Measurements from ENCODE around the gene SIRT7.

SIRT7 gene

GRCh38 chr17:81912441-81913309 is 5.3 kb downstream of the SIRT7 start:
- Histone ChIP-seq H3K27ac (ENCODE audit: low read length) (no peak overlapping the region), H3K27me3 (ENCODE audit: low read depth, low read length) (no peaks in the 10 kb centered on the region), H3K36me3 (ENCODE audit: control insufficient read depth in 1 of 2, insufficient read depth in 2 of 2, low read length in 2 of 2) (peaks cover 24 to 43% of the 10 kb centered on the region in 2 donors), H3K4me1 (ENCODE audit: control insufficient read depth in 1 of 2, insufficient read depth in 2 of 2, low read length in 2 of 2) (peaks cover 8 to 30% of the 10 kb centered on the region in 2 donors), H3K4me3 (ENCODE audit: low read depth in 1 of 2, low read length in 2 of 2) (no peak overlapping the region), H3K9me3 (ENCODE audit: control insufficient read depth in 1 of 2, low read length in 2 of 2) (no peaks in the 10 kb centered on the region)

- Histone ChIP-seq H3K4me1 (ENCODE audit: control insufficient read depth in 1 of 2, insufficient read depth in 2 of 2, low read length in 2 of 2) (peaks cover 4 to 25% of the 10 kb centered on the region in 2 donors), H3K27me3 (ENCODE audit: low read depth, low read length) (no peaks in the 10 kb centered on the region), H3K36me3 (ENCODE audit: control insufficient read depth in 1 of 2, insufficient read depth in 2 of 2, low read length in 2 of 2) (peaks cover 24 to 48% of the 10 kb centered on the region in 2 donors), H3K4me3 (ENCODE audit: low read depth in 1 of 2, low read length in 2 of 2) (peak overlapping the region in 1 of 2 donors; percentile 47), H3K9me3 (ENCODE audit: control insufficient read depth in 1 of 2, low read length in 2 of 2) (no peaks in the 10 kb centered on the region), H3K27ac (ENCODE audit: low read length) (no peak overlapping the region)
Observed at GRCh38 chr17:81911969-81912368, 6.0 kb downstream of the SIRT7 start.

- H3K36me3 ChIP-seq (ENCODE audit: control insufficient read depth in 1 of 2, insufficient read depth in 2 of 2, low read length in 2 of 2): peaks cover 25 to 52% of the 10 kb centered on the region in 2 donors
Observed at GRCh38 chr17:81911277-81911961, 6.6 kb downstream of the SIRT7 start, which contains the start of gene PCYT2. Gene PCYT2 (minus strand): TSS chr17:81911399. CDS start chr17:81911355, 44 bp downstream.

GRCh38 chr17:81910840-81911276 is 7.1 kb downstream of the SIRT7 start:
- Histone ChIP-seq H3K9me3 (ENCODE audit: control insufficient read depth in 1 of 2, low read length in 2 of 2) (no peaks in the 10 kb centered on the region), H3K27me3 (ENCODE audit: low read depth, low read length) (no peaks in the 10 kb centered on the region), H3K4me3 (ENCODE audit: low read depth in 1 of 2, low read length in 2 of 2) (peak overlapping the region; percentile 67 to 84), H3K4me1 (ENCODE audit: control insufficient read depth in 1 of 2, insufficient read depth in 2 of 2, low read length in 2 of 2) (peaks cover 0 to 14% of the 10 kb centered on the region in 2 donors), H3K36me3 (ENCODE audit: control insufficient read depth in 1 of 2, insufficient read depth in 2 of 2, low read length in 2 of 2) (peaks cover 28 to 54% of the 10 kb centered on the region in 2 donors), H3K27ac (ENCODE audit: low read length) (peak overlapping the region; percentile 29)

More at GRCh38 chr17:81911277-81911961, 6.6 kb downstream of the SIRT7 start, which contains the start of gene PCYT2:
- Histone ChIP-seq H3K9me3 (ENCODE audit: control insufficient read depth in 1 of 2, low read length in 2 of 2) (no peaks in the 10 kb centered on the region), H3K27ac (ENCODE audit: low read length) (peak within 1 kb of the TSS; percentile 29), H3K4me3 (ENCODE audit: low read depth in 1 of 2, low read length in 2 of 2) (peak within 1 kb of the TSS; percentile 67 to 84), H3K4me1 (ENCODE audit: control insufficient read depth in 1 of 2, insufficient read depth in 2 of 2, low read length in 2 of 2) (peaks cover 0 to 19% of the 10 kb centered on the region in 2 donors), H3K27me3 (ENCODE audit: low read depth, low read length) (no peaks in the 10 kb centered on the region)

- Histone ChIP-seq H3K9me3 (ENCODE audit: control insufficient read depth in 1 of 2, low read length in 2 of 2) (no peaks in the 10 kb centered on the region), H3K4me3 (ENCODE audit: low read depth in 1 of 2, low read length in 2 of 2) (peak overlapping the region; percentile 67 to 84), H3K36me3 (ENCODE audit: control insufficient read depth in 1 of 2, insufficient read depth in 2 of 2, low read length in 2 of 2) (peaks cover 21 to 48% of the 10 kb centered on the region in 2 donors), H3K27me3 (ENCODE audit: low read depth, low read length) (no peaks in the 10 kb centered on the region), H3K4me1 (ENCODE audit: control insufficient read depth in 1 of 2, insufficient read depth in 2 of 2, low read length in 2 of 2) (peaks cover 0 to 13% of the 10 kb centered on the region in 2 donors), H3K27ac (ENCODE audit: low read length) (peak overlapping the region; percentile 29)
Observed at GRCh38 chr17:81909966-81910839, 7.8 kb downstream of the SIRT7 start.

DNA sequence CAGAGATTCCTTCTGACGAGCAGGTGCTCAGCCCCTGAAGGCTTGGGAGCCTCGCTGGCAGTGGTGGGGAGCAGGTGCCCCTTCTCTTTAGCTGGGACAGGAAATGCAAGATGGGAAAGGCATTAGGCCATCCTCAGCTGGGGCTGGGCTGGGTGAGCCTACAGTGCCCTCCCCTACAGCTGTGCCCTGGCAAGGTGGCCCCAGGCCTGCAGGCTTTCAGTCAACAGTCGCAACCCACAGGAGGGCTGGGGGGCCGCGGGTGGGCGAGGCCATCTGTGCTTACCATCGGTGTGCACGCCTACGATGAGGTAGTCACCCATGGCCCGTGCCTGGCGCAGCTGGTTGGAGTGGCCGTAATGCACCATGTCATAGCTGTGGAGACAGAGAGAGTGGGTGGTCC is 8.7 kb downstream of the SIRT7 start:
- no peaks in the 10 kb centered on the region for H3K27me3 ChIP-seq (ENCODE audit: low read depth, low read length)
- H3K9me3 ChIP-seq (ENCODE audit: control insufficient read depth in 1 of 2, low read length in 2 of 2): no peaks in the 10 kb centered on the region
- H3K36me3 ChIP-seq (ENCODE audit: control insufficient read depth in 1 of 2, insufficient read depth in 2 of 2, low read length in 2 of 2): peaks cover 15 to 39% of the 10 kb centered on the region in 2 donors
- peaks cover 0 to 13% of the 10 kb centered on the region in 2 donors for H3K4me1 ChIP-seq (ENCODE audit: control insufficient read depth in 1 of 2, insufficient read depth in 2 of 2, low read length in 2 of 2)
- H3K27ac ChIP-seq (ENCODE audit: low read length): no peak overlapping the region
- no peak overlapping the region for H3K4me3 ChIP-seq (ENCODE audit: low read depth in 1 of 2, low read length in 2 of 2)

DNA sequence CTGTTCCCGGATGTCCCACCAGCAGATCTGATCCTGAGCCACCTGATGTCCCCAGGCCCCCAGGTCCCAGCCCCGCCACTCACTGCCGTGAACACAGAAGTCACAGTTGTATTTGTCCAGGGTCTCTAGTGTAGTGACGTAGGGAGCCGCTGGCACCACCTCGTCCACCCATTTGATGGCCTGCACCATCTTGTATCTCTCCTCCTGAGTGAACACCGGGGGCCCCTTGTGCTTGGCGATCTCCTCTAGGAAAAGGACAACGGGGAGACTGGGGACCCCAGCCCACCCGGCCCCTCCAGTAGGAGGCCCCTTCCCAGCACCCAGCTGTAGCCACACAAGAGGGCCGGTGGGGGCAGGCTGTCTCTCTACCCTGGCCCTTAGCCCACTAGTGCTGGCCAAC is 9.2 kb downstream of the SIRT7 start:
- no peaks in the 10 kb centered on the region for H3K27me3 ChIP-seq (ENCODE audit: low read depth, low read length)
- H3K9me3 ChIP-seq (ENCODE audit: control insufficient read depth in 1 of 2, low read length in 2 of 2): no peaks in the 10 kb centered on the region
- peaks cover 0 to 13% of the 10 kb centered on the region in 2 donors for H3K4me1 ChIP-seq (ENCODE audit: control insufficient read depth in 1 of 2, insufficient read depth in 2 of 2, low read length in 2 of 2)
- H3K27ac ChIP-seq (ENCODE audit: low read length): no peak overlapping the region
- no peak overlapping the region for H3K4me3 ChIP-seq (ENCODE audit: low read depth in 1 of 2, low read length in 2 of 2)
- peaks cover 11 to 34% of the 10 kb centered on the region in 2 donors for H3K36me3 ChIP-seq (ENCODE audit: control insufficient read depth in 1 of 2, insufficient read depth in 2 of 2, low read length in 2 of 2)

DNA sequence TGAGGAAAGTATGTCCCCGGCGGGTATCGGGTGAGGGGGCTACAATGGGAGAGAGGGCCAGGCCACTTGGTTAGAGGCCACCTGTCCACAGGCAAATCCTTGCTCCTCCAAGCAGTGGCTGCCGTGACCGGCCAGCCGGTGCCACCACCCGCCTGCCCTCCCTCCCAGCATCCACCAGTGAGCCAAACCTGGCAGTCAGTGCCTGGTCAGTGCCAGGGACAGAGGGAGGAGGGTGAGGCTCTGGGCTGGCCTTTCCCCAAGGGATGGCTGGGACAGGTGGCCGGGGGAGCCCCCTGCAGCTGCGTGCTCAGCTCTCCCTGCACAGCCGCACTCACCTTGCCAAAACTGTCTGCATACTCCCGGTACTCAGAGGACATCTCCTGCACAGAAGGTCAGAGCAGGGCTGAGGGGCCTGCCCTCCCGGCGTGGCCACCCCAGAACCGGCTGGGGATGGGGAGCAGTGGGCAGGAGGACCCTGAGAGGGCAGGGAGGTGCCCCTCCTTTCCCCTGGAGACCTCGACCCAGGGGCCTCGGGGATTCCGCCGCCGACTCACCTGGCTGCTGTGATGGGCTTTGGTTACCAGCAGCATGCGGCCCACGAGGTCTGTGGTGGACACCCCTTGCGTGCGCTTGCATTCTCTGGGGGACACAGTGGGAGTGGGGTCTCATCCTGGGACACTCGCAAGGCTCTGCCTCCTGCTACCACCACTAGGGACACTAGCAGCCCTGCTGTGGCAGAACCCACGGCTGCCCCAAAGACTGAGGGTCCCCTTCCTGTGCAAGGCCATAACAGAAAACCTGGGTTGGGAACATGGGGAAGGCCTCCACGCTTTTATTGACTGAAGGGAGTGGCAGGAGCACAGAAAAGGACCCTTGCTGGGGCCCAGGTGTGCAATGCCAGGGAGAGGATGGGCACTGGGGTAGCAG is 10.5 kb downstream of the SIRT7 start:
- Histone ChIP-seq H3K4me1 (ENCODE audit: control insufficient read depth in 1 of 2, insufficient read depth in 2 of 2, low read length in 2 of 2) (peaks cover 0 to 18% of the 10 kb centered on the region in 2 donors), H3K36me3 (ENCODE audit: control insufficient read depth in 1 of 2, insufficient read depth in 2 of 2, low read length in 2 of 2) (peaks cover 4 to 21% of the 10 kb centered on the region in 2 donors), H3K27ac (ENCODE audit: low read length) (no peak overlapping the region)

DNA sequence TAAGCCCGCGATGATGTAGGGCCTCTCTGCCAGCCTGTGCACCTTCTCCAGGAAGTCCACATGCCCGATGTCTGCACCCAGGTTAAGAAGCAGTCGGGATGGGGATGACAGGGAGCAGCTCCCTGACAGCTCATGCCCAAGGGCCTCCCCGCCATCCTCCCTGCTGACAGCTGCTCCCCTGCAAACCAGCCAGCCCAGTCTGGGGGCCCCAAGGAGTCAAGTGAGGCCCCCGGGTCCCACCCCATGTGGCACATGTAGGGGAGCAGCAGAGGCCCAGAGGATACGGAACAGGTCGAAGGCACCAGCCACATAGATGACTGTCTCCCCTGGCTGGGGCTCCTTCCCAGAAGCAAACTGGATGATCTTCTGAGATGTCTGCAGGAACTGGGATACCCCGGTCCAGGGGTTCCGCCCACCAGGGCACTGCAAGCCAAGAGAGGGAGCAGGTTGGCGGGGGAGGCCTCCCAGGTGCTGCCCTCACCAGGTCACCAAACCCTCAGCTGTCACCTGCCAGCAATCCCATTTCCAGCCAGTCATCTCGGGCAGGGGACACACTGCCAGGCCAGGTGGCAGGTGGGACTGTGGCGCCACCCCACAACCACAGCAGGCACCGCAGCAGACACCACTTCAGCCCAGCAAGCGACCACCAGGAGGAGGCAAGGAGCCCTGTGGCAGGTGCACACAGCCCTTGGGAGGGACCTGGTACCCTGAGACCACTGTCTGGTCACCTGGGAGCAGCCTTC is 11.3 kb downstream of the SIRT7 start:
- Histone ChIP-seq H3K27ac (ENCODE audit: low read length) (no peak overlapping the region), H3K9me3 (ENCODE audit: control insufficient read depth in 1 of 2, low read length in 2 of 2) (no peaks in the 10 kb centered on the region), H3K36me3 (ENCODE audit: control insufficient read depth in 1 of 2, insufficient read depth in 2 of 2, low read length in 2 of 2) (peaks cover 4 to 18% of the 10 kb centered on the region in 2 donors), H3K4me1 (ENCODE audit: control insufficient read depth in 1 of 2, insufficient read depth in 2 of 2, low read length in 2 of 2) (peaks cover 0 to 24% of the 10 kb centered on the region in 2 donors), H3K4me3 (ENCODE audit: low read depth in 1 of 2, low read length in 2 of 2) (no peak overlapping the region), H3K27me3 (ENCODE audit: low read depth, low read length) (no peaks in the 10 kb centered on the region)

More for the DNA sequence above, 10.5 kb downstream of the SIRT7 start:
- no peaks in the 10 kb centered on the region for H3K27me3 ChIP-seq (ENCODE audit: low read depth, low read length)
- H3K4me3 ChIP-seq (ENCODE audit: low read depth in 1 of 2, low read length in 2 of 2): no peak overlapping the region
- H3K9me3 ChIP-seq (ENCODE audit: control insufficient read depth in 1 of 2, low read length in 2 of 2): no peaks in the 10 kb centered on the region
